Dendritic cell treated with granulocyte-macrophage colony-stimulating factor and Interleukin-4, amounts not matched to agents 40 ng/mL and 50 ng/mL, for 4 days (primary cell): Measurements from ENCODE around the gene METTL23.
"Not testable (repeated sequence)": the region's sequence is repeated elsewhere in the genome, so short reads cannot be mapped to it uniquely, and the experiment has no call there.

Experiments used
- H3K27ac Mint-ChIP-seq: one replicate; pipeline ENCODE4 v1.8.0; 2022; ENCODE audit warnings: mild to moderate bottlenecking, mixed read lengths
- H3K27me3 Mint-ChIP-seq: one replicate; pipeline ENCODE4 v1.8.0; 2022; ENCODE audit warnings: mild to moderate bottlenecking, mixed read lengths
- H3K36me3 Mint-ChIP-seq: one replicate; pipeline ENCODE4 v1.8.0; 2022; ENCODE audit warnings: low read depth, mixed read lengths
- H3K4me1 Mint-ChIP-seq: one replicate; pipeline ENCODE4 v1.8.0; 2022; ENCODE audit warnings: low read depth, mixed read lengths
- H3K4me3 Mint-ChIP-seq: one replicate; pipeline ENCODE4 v1.8.0; 2022; ENCODE audit warnings: mild to moderate bottlenecking, moderate library complexity, mixed read lengths
- H3K9me3 Mint-ChIP-seq: one replicate; pipeline ENCODE4 v1.8.0; 2022; ENCODE audit warnings: mixed read lengths
- intact Hi-C: fragments of 100-400 bp; cut with micrococcal nuclease; formaldehyde crosslinking; loops from one replicate; pipeline ENCODE4 v1.15.0; 2022

METTL23 gene

GRCh38 chr17:76687298-76688164, 39.1 kb upstream of the METTL23 start:
- peaks cover 10% of the 10 kb centered on the region for H3K36me3 Mint-ChIP-seq
- H3K4me3 Mint-ChIP-seq = no peak overlapping the region
- no peak overlapping the region for H3K27ac Mint-ChIP-seq
- no peaks in the 10 kb centered on the region for H3K4me1 Mint-ChIP-seq
- intact Hi-C loops = no loop called here
- H3K9me3 Mint-ChIP-seq = no peaks in the 10 kb centered on the region
- H3K27me3 Mint-ChIP-seq = peaks cover 3% of the 10 kb centered on the region

- Mint-ChIP-seq H3K27me3 (peaks cover 3% of the 10 kb centered on the region), H3K4me1 (no peaks in the 10 kb centered on the region)
Measured at GRCh38 chr17:76688165-76688622, 38.4 kb upstream of the METTL23 start.

GRCh38 chr17:76689859-76690258, 36.8 kb upstream of the METTL23 start:
- no peaks in the 10 kb centered on the region for H3K9me3 Mint-ChIP-seq

More at GRCh38 chr17:76688165-76688622, 38.4 kb upstream of the METTL23 start:
- Mint-ChIP-seq H3K36me3 (peaks cover 10% of the 10 kb centered on the region), H3K27ac (no peak overlapping the region), H3K9me3 (no peaks in the 10 kb centered on the region), H3K4me3 (no peak overlapping the region)
- intact Hi-C loops = no loop called here

GRCh38 chr17:76690596-76691280, 35.9 kb upstream of the METTL23 start:
- Mint-ChIP-seq H3K36me3 (peaks cover 10% of the 10 kb centered on the region), H3K4me3 (no peak overlapping the region), H3K9me3 (no peaks in the 10 kb centered on the region), H3K27ac (no peak overlapping the region), H3K27me3 (peaks cover 2% of the 10 kb centered on the region), H3K4me1 (no peaks in the 10 kb centered on the region)
- intact Hi-C loops = no loop called here

More at GRCh38 chr17:76689859-76690258, 36.8 kb upstream of the METTL23 start:
- Mint-ChIP-seq H3K36me3 (peaks cover 10% of the 10 kb centered on the region), H3K27me3 (peaks cover 3% of the 10 kb centered on the region), H3K4me1 (no peaks in the 10 kb centered on the region), H3K27ac (no peak overlapping the region), H3K4me3 (no peak overlapping the region)
- intact Hi-C loops = no loop called here

GRCh38 chr17:76691379-76692191, 35.1 kb upstream of the METTL23 start:
- H3K4me3 Mint-ChIP-seq = no peak overlapping the region
- H3K9me3 Mint-ChIP-seq = no peaks in the 10 kb centered on the region
- H3K27me3 Mint-ChIP-seq = peaks cover 2% of the 10 kb centered on the region
- intact Hi-C loops = no loop called here
- no peaks in the 10 kb centered on the region for H3K4me1 Mint-ChIP-seq
- peaks cover 10% of the 10 kb centered on the region for H3K36me3 Mint-ChIP-seq
- no peak overlapping the region for H3K27ac Mint-ChIP-seq

- Mint-ChIP-seq H3K36me3 (no peaks in the 10 kb centered on the region), H3K27ac (no peak overlapping the region), H3K27me3 (peaks cover 2% of the 10 kb centered on the region), H3K4me1 (no peaks in the 10 kb centered on the region), H3K9me3 (no peaks in the 10 kb centered on the region), H3K4me3 (no peak overlapping the region)
- intact Hi-C loops = no loop called here
Measured at GRCh38 chr17:76695059-76695831, 31.4 kb upstream of the METTL23 start.

DNA sequence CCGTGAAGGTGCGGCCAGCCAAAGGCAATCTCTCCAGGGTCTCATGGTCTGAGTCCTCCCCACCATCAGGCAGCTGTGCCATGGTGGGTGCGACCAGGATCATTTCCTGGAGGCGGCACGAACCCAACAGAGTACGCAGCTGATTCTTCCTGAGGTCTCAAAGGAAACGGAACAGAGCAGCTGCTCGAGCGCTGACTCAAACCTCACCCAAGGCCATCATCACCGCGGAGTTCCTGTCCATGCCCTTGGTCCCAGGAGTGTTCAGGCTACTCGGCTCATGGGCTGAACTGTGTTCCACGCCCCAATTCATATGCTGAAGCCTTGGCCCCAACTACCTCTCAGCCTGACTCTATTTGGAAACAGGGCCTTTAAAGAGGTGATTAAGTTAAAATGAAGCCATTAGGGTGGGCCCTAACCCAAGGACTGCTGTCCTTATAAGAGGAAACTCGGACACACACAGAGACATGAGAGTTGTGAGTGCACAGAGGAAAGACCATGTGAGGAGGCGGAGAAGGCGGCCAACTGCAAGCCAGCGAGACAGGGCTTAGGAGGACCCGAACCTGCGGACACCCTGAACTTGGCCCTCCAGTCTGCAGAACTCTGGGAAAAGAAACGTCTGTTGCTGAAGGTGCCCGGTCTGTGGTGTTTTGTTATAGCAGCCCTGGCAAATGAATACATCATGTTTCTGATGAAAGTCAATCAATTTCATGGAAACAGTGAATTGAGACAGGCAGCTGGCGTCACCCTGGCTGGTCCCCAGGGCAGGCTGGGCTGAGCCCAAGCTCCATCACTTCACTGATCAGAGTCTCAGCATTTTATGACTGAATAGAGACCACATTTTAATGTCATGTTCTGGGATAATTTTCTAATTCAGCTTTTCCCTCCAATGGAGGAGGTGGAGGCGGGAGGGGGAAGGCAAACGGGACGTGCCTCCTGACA, 29.6 kb upstream of the METTL23 start:
- intact Hi-C loops = no loop called here

GRCh38 chr17:76697702-76698465, 28.8 kb upstream of the METTL23 start:
- no peak overlapping the region for H3K27ac Mint-ChIP-seq
- H3K27me3 Mint-ChIP-seq = peaks cover 2% of the 10 kb centered on the region
- no peaks in the 10 kb centered on the region for H3K4me1 Mint-ChIP-seq
- no peaks in the 10 kb centered on the region for H3K9me3 Mint-ChIP-seq
- H3K4me3 Mint-ChIP-seq = no peak overlapping the region
- H3K36me3 Mint-ChIP-seq = no peaks in the 10 kb centered on the region
- intact Hi-C loops = no loop called here

More for the DNA sequence above, 29.6 kb upstream of the METTL23 start:
- Mint-ChIP-seq H3K9me3 (no peaks in the 10 kb centered on the region), H3K4me3 (no peak overlapping the region), H3K4me1 (no peaks in the 10 kb centered on the region), H3K27ac (no peak overlapping the region), H3K36me3 (no peaks in the 10 kb centered on the region), H3K27me3 (peaks cover 2% of the 10 kb centered on the region)

DNA sequence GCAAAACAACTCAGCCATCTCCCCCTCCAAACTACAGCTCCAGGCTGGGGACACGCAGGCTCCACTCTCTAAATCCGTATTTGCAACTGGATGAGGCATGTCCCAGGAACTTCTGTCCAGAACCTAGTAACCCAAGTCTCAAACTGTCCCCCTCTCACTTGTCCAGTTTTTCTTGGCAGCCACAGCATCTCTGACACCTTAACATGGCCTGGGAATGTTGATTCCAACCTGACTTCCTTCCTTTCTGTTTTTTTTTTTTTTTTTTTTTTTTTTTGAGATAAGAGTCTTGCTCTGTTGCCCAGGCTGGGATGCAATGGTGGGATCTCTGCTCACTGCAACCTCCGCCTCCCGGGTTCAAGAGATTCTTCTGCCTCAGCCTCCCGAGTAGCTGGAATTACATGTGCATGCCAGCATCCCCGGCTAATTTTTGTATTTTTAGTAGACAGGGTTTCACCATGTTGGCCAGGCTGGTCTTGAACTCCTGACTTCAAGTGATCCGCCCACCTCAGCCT, 28.1 kb upstream of the METTL23 start:
- H3K4me3 Mint-ChIP-seq, H3K27me3 Mint-ChIP-seq, intact Hi-C loops, H3K36me3 Mint-ChIP-seq, H3K9me3 Mint-ChIP-seq, H3K27ac Mint-ChIP-seq, H3K4me1 Mint-ChIP-seq: not testable (repeated sequence)

DNA sequence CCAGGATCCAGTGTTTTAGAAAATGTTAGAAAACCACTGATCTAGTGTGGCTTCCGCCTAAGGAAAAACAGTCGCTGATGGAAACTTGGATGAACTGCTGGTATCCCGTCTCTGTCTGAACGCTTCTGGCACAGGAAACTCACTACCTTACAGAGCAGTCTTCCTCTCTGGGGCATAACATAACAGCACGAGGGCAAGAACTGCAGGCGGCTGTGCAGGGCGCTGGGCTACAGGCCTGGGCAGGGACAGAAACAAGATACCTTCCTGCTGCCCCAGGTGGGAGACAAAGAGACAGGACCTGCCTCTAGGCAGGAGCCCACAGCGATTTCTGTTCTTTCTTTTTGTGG, 26.4 kb upstream of the METTL23 start:
- intact Hi-C loops = no loop called here
- Mint-ChIP-seq H3K9me3 (no peaks in the 10 kb centered on the region), H3K27ac (no peak overlapping the region), H3K4me3 (no peak overlapping the region), H3K27me3 (peaks cover 2% of the 10 kb centered on the region), H3K4me1 (no peaks in the 10 kb centered on the region), H3K36me3 (no peaks in the 10 kb centered on the region)

DNA sequence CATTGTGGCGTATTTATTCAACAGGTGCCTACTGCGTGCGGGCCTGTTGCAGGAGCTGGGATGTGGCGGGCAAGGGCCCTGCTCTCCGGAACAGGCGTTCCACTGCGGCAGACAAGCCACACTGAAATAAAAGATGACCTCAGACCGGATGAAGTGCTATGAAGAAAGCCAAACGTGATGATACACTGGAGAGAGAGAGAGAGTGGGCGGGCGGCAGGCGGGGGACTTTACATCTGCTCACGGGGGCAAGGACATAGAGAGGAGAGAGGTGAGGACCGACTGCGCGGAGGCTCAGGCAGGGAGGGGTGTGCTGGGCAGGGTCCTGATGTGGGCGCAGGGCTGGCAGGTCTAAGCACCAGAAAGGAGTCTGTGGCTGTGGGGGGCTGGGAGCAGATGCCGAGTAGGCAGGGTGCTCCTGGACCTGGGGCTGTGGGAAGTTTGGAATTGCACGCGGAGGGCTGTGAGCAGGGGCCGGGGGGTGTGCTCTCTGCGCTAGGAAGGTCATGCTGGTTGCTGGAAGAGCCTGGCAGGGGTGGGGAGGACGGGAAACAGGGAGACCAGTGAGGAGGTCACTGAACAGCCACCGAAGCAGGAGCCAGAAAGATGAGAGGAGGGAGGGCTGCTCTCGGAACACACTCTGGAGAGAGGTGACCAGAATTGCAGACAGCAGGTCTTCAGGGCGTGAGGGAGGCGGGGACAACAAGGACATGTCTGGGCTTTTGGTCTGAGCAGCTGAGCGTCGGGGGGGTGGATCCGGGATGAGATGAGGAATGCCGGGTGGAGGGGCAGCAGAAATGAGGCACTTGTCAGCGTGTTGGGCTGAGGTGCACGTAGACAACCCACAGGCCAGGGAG, 25.8 kb upstream of the METTL23 start:
- Mint-ChIP-seq H3K4me3 (no peak overlapping the region), H3K27ac (no peak overlapping the region), H3K36me3 (no peaks in the 10 kb centered on the region)

More for the DNA sequence above, 25.8 kb upstream of the METTL23 start:
- peaks cover 2% of the 10 kb centered on the region for H3K27me3 Mint-ChIP-seq
- H3K4me1 Mint-ChIP-seq = no peaks in the 10 kb centered on the region
- intact Hi-C loops = no loop called here
- no peaks in the 10 kb centered on the region for H3K9me3 Mint-ChIP-seq
